Subcutaneous adipose tissue (tissue), 4 donors: Measurements from ENCODE around the gene NT5M. TPM values are rescaled to one million over a fixed set of nuclear protein-coding genes. Genes with fewer than 3 reads are reported as not detected.

Experiments used
- total RNA-seq, 4 donors: library from RNA; depleted of rRNA; stranded (reverse); fragments of >200 nt; gene quantifications; one replicate each; pipeline ENCODE4 v1.1.0, GENCODE V29; 2016
- TF ChIP-seq, protein P1 (sequence below): fragments of 450-650 bp; IDR thresholded peaks from one replicate; pipeline ENCODE4 v1.5.1; 2016; ENCODE audit warnings: low read depth, mild to moderate bottlenecking, control low read depth, antibody characterized with exemption, moderate library complexity

The NT5M gene
- total RNA-seq, 4 donors from 2014 or later = 2.1 to 2.6 (median 2.4) TPM

DNA sequence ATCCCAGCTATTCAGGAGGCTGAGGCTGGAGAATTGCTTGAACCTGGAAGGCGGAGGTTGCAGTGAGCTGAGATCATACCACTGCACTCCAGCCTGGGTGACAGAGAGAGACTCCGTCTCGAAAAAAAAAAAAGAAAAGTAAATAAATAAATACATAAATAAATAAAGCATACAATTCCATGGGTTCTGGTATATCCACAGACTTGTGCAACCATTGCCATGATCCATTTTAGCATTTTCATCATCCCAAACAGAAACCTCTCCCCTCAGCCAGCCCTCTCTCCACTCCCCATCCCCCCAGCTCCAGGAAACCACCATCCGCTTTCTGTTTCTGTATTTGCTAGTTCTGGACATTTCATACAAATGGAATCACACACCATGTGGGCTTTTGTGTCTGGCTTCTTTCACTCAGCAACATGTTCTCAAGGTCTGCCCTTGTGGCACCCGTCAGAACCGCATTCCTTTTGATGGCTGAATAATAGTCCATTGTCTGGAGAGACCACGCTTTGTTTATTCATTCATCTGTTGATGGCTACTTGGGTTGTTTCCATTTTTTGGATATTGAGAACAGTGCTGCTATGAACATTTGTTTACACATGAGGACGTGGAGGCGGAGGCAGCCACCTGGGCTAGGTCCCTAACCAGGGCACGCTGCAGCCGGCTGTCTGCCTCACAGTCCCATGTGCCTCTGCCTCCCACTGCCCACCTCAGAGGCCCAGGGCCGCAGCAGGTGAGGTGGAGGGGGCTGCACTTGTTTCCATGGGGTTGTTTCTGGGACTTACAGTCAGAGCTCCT is 76.2 kb downstream of the NT5M start:
- TF ChIP-seq, protein P1, sequence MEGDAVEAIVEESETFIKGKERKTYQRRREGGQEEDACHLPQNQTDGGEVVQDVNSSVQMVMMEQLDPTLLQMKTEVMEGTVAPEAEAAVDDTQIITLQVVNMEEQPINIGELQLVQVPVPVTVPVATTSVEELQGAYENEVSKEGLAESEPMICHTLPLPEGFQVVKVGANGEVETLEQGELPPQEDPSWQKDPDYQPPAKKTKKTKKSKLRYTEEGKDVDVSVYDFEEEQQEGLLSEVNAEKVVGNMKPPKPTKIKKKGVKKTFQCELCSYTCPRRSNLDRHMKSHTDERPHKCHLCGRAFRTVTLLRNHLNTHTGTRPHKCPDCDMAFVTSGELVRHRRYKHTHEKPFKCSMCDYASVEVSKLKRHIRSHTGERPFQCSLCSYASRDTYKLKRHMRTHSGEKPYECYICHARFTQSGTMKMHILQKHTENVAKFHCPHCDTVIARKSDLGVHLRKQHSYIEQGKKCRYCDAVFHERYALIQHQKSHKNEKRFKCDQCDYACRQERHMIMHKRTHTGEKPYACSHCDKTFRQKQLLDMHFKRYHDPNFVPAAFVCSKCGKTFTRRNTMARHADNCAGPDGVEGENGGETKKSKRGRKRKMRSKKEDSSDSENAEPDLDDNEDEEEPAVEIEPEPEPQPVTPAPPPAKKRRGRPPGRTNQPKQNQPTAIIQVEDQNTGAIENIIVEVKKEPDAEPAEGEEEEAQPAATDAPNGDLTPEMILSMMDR = no peak

- TF ChIP-seq, protein P1 = no peak
These were observed 77.2 kb downstream of the NT5M start for GRCh38 chr17:17380145-17380925.

GRCh38 chr17:17381446-17382064 is 78.4 kb downstream of the NT5M start:
- TF ChIP-seq, protein P1 = no peak

DNA sequence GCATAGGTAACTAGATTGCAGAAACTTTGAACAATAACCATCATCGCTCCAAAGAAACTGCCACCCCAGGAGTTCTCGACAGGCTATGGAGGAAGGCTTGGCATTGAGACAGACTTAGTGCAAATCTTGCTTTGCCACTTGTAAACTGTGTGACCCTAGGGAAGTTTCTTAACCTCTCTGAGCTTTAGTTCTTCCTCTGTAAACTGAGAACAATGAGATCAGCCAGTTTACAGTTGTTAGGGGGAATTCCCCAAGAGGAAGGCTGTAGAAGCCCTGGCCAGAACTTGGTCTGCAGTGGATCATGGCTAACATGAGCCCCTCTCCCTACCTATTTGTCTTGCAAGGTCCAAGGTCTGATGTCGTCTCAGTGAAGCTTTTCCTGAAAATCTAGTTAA is 78.9 kb downstream of the NT5M start:
- TF ChIP-seq, protein P1 = no peak

GRCh38 chr17:17382971-17383370 is 79.8 kb downstream of the NT5M start:
- TF ChIP-seq, protein P1 = no peak

- TF ChIP-seq, protein P1 = no peak
These were observed 81.1 kb downstream of the NT5M start for GRCh38 chr17:17384291-17384615.

GRCh38 chr17:17384961-17385360 is 81.8 kb downstream of the NT5M start:
- TF ChIP-seq, protein P1 = no peak
